Trophoblast cell (in vitro differentiated cells and primary cell): ENCODE measurements around the gene ASIC4.

Experiments
- DNase-seq, 2 donors: peaks; one replicate each; pipeline ENCODE4 v3.0.0-alpha.2; 2016
- H2AFZ ChIP-seq: 2 replicates; pipeline ENCODE4 v1.6.1; 2013; ENCODE audit warnings: low read length, moderate library complexity, mild to moderate bottlenecking; ENCODE audit not compliant: insufficient read depth, poor library complexity
- H2AK5ac ChIP-seq: 2 replicates; pipeline ENCODE4 v1.6.1; 2013; ENCODE audit warnings: mild to moderate bottlenecking, low read length
- H2BK120ac ChIP-seq: 2 replicates; pipeline ENCODE4 v1.6.1; 2013; ENCODE audit warnings: low read length, mild to moderate bottlenecking, moderate library complexity; ENCODE audit not compliant: insufficient read depth, poor library complexity
- H2BK12ac ChIP-seq: 2 replicates; pipeline ENCODE4 v1.6.1; 2013; ENCODE audit warnings: mild to moderate bottlenecking, low read length, moderate library complexity
- H2BK5ac ChIP-seq: 2 replicates; pipeline ENCODE4 v1.6.1; 2013; ENCODE audit warnings: low read length, low read depth, moderate library complexity, mild to moderate bottlenecking; ENCODE audit not compliant: poor library complexity
- H3K14ac ChIP-seq: 2 replicates; pipeline ENCODE4 v1.6.1; 2013; ENCODE audit warnings: mild to moderate bottlenecking, low read length
- H3K18ac ChIP-seq: 2 replicates; pipeline ENCODE4 v1.6.1; 2013; ENCODE audit warnings: mild to moderate bottlenecking, low read length
- H3K23ac ChIP-seq: 2 replicates; pipeline ENCODE4 v1.6.1; 2013; ENCODE audit warnings: low read length
- H3K27ac ChIP-seq: 2 replicates; pipeline ENCODE4 v1.5.1; 2013; ENCODE audit warnings: low read depth, mild to moderate bottlenecking, inconsistent platforms, low read length, moderate library complexity
- H3K27me3 ChIP-seq: 2 replicates; pipeline ENCODE4 v1.6.1; 2013; ENCODE audit warnings: inconsistent platforms, mild to moderate bottlenecking, low read length, moderate library complexity; ENCODE audit not compliant: insufficient read depth
- H3K36me3 ChIP-seq, 2 experiments: 1 replicate in 1 of 2; 2 replicates in 1 of 2; pipeline ENCODE4 v1.6.1; 2013; ENCODE audit warnings: low read length in 2 of 2, mild to moderate bottlenecking in 2 of 2, moderate library complexity in 1 of 2; ENCODE audit not compliant: insufficient read depth in 2 of 2, control insufficient read depth in 1 of 2
- H3K4ac ChIP-seq: 2 replicates; pipeline ENCODE4 v1.6.1; 2013; ENCODE audit warnings: low read depth, mild to moderate bottlenecking, low read length, moderate library complexity
- H3K4me1 ChIP-seq, 2 experiments: 1 replicate in 1 of 2; 2 replicates in 1 of 2; pipeline ENCODE4 v1.6.1; 2013; ENCODE audit warnings: low read length in 2 of 2, mild to moderate bottlenecking in 2 of 2, moderate library complexity in 1 of 2; ENCODE audit not compliant: insufficient read depth in 2 of 2, control insufficient read depth in 1 of 2
- H3K4me2 ChIP-seq: 2 replicates; pipeline ENCODE4 v1.6.1; 2013; ENCODE audit warnings: inconsistent platforms, mild to moderate bottlenecking, low read length, moderate library complexity
- H3K4me3 ChIP-seq: 2 replicates; pipeline ENCODE4 v1.5.1; 2013; ENCODE audit warnings: mild to moderate bottlenecking, low read depth, low read length, inconsistent platforms
- H3K79me1 ChIP-seq: one replicate; pipeline ENCODE4 v1.6.1; 2013; ENCODE audit warnings: low read length
- H3K79me2 ChIP-seq: 2 replicates; pipeline ENCODE4 v1.6.1; 2013; ENCODE audit warnings: low read length, mild to moderate bottlenecking; ENCODE audit not compliant: control insufficient read depth, insufficient read depth, poor library complexity
- H3K9ac ChIP-seq: 2 replicates; pipeline ENCODE4 v1.6.1; 2013; ENCODE audit warnings: mild to moderate bottlenecking, low read length
- H3K9me3 ChIP-seq: 2 replicates; pipeline ENCODE4 v1.6.1; 2013; ENCODE audit warnings: low read depth, mild to moderate bottlenecking, control low read depth, inconsistent platforms, low read length; ENCODE audit not compliant: insufficient read depth
- H4K12ac ChIP-seq: 2 replicates; pipeline ENCODE4 v1.6.1; 2013; ENCODE audit warnings: low read depth, mild to moderate bottlenecking, low read length, moderate library complexity
- H4K8ac ChIP-seq: 2 replicates; pipeline ENCODE4 v1.6.1; 2013; ENCODE audit warnings: low read depth, mild to moderate bottlenecking, low read length, moderate library complexity
- H4K91ac ChIP-seq: one replicate; pipeline ENCODE4 v1.6.1; 2013; ENCODE audit warnings: low read depth, mild to moderate bottlenecking, low read length, moderate library complexity
- WGBS: extraction: QIAGEN DNeasy Blood & Tissue Kit; methylation state at CpG from one replicate; pipeline ENCODE4 v1.1.7; 2013; ENCODE audit warnings: missing lambda C conversion rate; ENCODE audit not compliant: insufficient read length, insufficient coverage; ENCODE audit errors: extremely low coverage; 5-methylcytosine and 5-hydroxymethylcytosine counted together

Gene ASIC4

DNA sequence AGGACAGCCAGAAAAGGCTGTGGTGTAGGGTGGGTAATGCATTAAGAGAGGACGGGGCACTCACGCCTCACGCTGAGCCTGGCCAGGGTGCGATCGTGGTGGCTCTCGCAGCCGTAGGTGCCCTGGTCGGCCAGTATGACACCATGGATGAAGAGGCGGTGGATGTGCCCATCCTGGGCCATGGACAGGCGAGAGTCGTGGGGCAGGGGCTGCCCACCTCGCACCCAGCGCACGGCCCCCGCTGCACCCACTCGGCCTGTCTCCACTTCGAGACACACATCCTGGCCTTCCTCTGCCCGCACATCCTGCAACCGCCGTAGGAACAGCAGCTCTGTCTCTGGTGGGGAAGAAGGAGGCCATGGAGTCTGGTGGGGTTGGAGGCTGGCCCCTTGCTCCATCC lies 41.7 kb downstream of the ASIC4 start:
- Histone ChIP-seq H4K12ac (no peak overlapping the region), H2BK5ac (no peak overlapping the region), H3K18ac (no peak overlapping the region), H4K91ac (no peak overlapping the region), H3K23ac (no peak overlapping the region), H3K79me2 (no peaks in the 10 kb centered on the region), H3K4ac (no peak overlapping the region), H2BK120ac (no peak overlapping the region), H2AFZ (no peak overlapping the region), H3K4me1 (peaks cover 17% of the 10 kb centered on the region in 2 experiments), H3K9me3 (no peaks in the 10 kb centered on the region), H3K4me2 (no peak overlapping the region), H3K27me3 (no peaks in the 10 kb centered on the region), H3K79me1 (peaks cover 6% of the 10 kb centered on the region), H2BK12ac (no peak overlapping the region), H3K14ac (no peak overlapping the region), H2AK5ac (no peak overlapping the region), H3K4me3 (no peak overlapping the region), H3K27ac (no peak overlapping the region), H4K8ac (no peak overlapping the region), H3K9ac (no peak overlapping the region), H3K36me3 (peaks cover 37 to 46% of the 10 kb centered on the region in 2 experiments)
- no peak for DNase-seq
- WGBS = no CpG with 5 or more reads among the region's 20 CpGs

GRCh38 chr2:219556413-219556812 lies 42.1 kb downstream of the ASIC4 start:
- peak overlapping the region; percentile 16 for H3K4me3 ChIP-seq
- H3K27ac ChIP-seq = no peak overlapping the region
- H3K36me3 ChIP-seq = peaks cover 39 to 47% of the 10 kb centered on the region in 2 experiments
- H4K91ac ChIP-seq = no peak overlapping the region
- H3K9ac ChIP-seq = no peak overlapping the region
- H4K12ac ChIP-seq = no peak overlapping the region
- no peak overlapping the region for H2AFZ ChIP-seq
- no peaks in the 10 kb centered on the region for H3K27me3 ChIP-seq
- no peak overlapping the region for H4K8ac ChIP-seq
- no peaks in the 10 kb centered on the region for H3K79me2 ChIP-seq
- no peak overlapping the region for H2BK12ac ChIP-seq
- no peak overlapping the region for H3K23ac ChIP-seq
- peaks cover 9% of the 10 kb centered on the region for H3K79me1 ChIP-seq
- H2BK120ac ChIP-seq = no peak overlapping the region
- H3K4me1 ChIP-seq = peaks cover 17 to 20% of the 10 kb centered on the region in 2 experiments
- no CpG with 5 or more reads among the region's 19 CpGs for whole genome bisulfite sequencing
- no peak overlapping the region for H3K14ac ChIP-seq
- no peak overlapping the region for H3K4me2 ChIP-seq
- H3K18ac ChIP-seq = no peak overlapping the region
- H3K9me3 ChIP-seq = no peaks in the 10 kb centered on the region
- H2BK5ac ChIP-seq = no peak overlapping the region
- no peak for DNase-seq
- no peak overlapping the region for H2AK5ac ChIP-seq
- no peak overlapping the region for H3K4ac ChIP-seq

- Histone ChIP-seq H2AFZ (no peak overlapping the region), H2BK120ac (no peak overlapping the region), H3K23ac (no peak overlapping the region), H3K36me3 (peaks cover 46 to 54% of the 10 kb centered on the region in 2 experiments), H3K4me2 (no peak overlapping the region), H3K79me1 (peaks cover 12% of the 10 kb centered on the region), H3K4ac (no peak overlapping the region), H3K79me2 (no peaks in the 10 kb centered on the region), H4K12ac (no peak overlapping the region), H3K4me1 (peaks cover 21 to 24% of the 10 kb centered on the region in 2 experiments), H3K9ac (no peak overlapping the region), H4K8ac (no peak overlapping the region), H4K91ac (no peak overlapping the region), H3K14ac (no peak overlapping the region), H2BK12ac (no peak overlapping the region), H2AK5ac (no peak overlapping the region), H3K4me3 (no peak overlapping the region), H3K9me3 (no peaks in the 10 kb centered on the region), H3K27me3 (no peaks in the 10 kb centered on the region), H2BK5ac (no peak overlapping the region), H3K27ac (no peak overlapping the region), H3K18ac (no peak overlapping the region)
- no CpG with 5 or more reads among the region's 21 CpGs for WGBS
- no peak for DNase-seq
These were observed 43.0 kb downstream of the ASIC4 start for GRCh38 chr2:219557320-219557719.

- no peaks in the 10 kb centered on the region for H3K9me3 ChIP-seq
- H3K9ac ChIP-seq = no peak overlapping the region
- H3K4me3 ChIP-seq = no peak overlapping the region
- H3K4me2 ChIP-seq = no peak overlapping the region
- H3K27ac ChIP-seq = no peak overlapping the region
- H2BK5ac ChIP-seq = no peak overlapping the region
- no peak overlapping the region for H3K23ac ChIP-seq
- H3K79me2 ChIP-seq = no peaks in the 10 kb centered on the region
- no peak overlapping the region for H3K4ac ChIP-seq
- no peak for DNase-seq
- peaks cover 23% of the 10 kb centered on the region in 2 experiments for H3K4me1 ChIP-seq
- H4K8ac ChIP-seq = no peak overlapping the region
- H2BK12ac ChIP-seq = no peak overlapping the region
- no peak overlapping the region for H4K91ac ChIP-seq
- no peak overlapping the region for H2AFZ ChIP-seq
- H4K12ac ChIP-seq = no peak overlapping the region
- WGBS = no CpG with 5 or more reads among the region's 25 CpGs
- no peak overlapping the region for H2AK5ac ChIP-seq
- no peak overlapping the region for H3K18ac ChIP-seq
- no peak overlapping the region for H2BK120ac ChIP-seq
- H3K14ac ChIP-seq = no peak overlapping the region
- no peaks in the 10 kb centered on the region for H3K27me3 ChIP-seq
- H3K36me3 ChIP-seq = peaks cover 54 to 62% of the 10 kb centered on the region in 2 experiments
- peaks cover 11% of the 10 kb centered on the region for H3K79me1 ChIP-seq
These were observed 43.8 kb downstream of the ASIC4 start for GRCh38 chr2:219557791-219558785.
